ENCODE measurements around the gene RASAL2.
"Not testable (repeated sequence)": the region's sequence is repeated elsewhere in the genome, so short reads cannot be mapped to it uniquely, and the experiment has no call there.

RASAL2 gene

DNA sequence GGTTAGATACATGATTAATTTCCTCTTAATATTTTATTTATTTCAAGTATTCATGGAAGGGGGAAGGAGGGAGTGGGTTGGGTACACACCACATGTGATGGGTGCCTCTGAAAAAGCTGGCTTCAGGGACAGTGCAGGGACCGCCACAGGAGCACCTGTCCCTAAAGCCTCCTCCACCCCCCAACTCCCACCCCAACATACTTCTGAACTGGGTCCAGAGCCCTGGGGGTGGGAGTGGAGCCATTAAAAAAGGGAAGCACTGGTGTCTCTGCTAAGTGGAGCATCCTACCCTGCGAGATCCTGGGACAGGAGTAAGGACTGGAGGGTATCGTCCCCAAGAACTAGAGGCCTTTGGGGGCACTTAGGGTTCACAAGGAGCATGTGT, 408.4 kb downstream of the RASAL2 start:
- DNase-seq (ENCODE audit: low read depth in 1 of 2, low spot score in 1 of 2): no peak

- no peak for DNase-seq (ENCODE audit: low read depth in 1 of 2, low spot score in 1 of 2)
These were observed 409.0 kb downstream of the RASAL2 start for GRCh38 chr1:178502856-178503255.

GRCh38 chr1:178503316-178503715, 409.4 kb downstream of the RASAL2 start:
- DNase-seq (ENCODE audit: low read depth in 1 of 2, low spot score in 1 of 2): not testable (repeated sequence)

- DNase-seq (ENCODE audit: low read depth in 1 of 2, low spot score in 1 of 2): no peak
These were observed 409.9 kb downstream of the RASAL2 start for GRCh38 chr1:178503849-178504248.

GRCh38 chr1:178504286-178504685, 410.4 kb downstream of the RASAL2 start:
- DNase-seq (ENCODE audit: low read depth in 1 of 2, low spot score in 1 of 2): no peak

GRCh38 chr1:178506177-178506576, 412.3 kb downstream of the RASAL2 start:
- no peak for DNase-seq (ENCODE audit: low read depth in 1 of 2, low spot score in 1 of 2)

- DNase-seq (ENCODE audit: low read depth in 1 of 2, low spot score in 1 of 2): no peak
These were observed 412.8 kb downstream of the RASAL2 start for GRCh38 chr1:178506669-178507068.

- no peak for DNase-seq (ENCODE audit: low read depth in 1 of 2, low spot score in 1 of 2)
These were observed 415.6 kb downstream of the RASAL2 start for GRCh38 chr1:178509414-178510007.

DNA sequence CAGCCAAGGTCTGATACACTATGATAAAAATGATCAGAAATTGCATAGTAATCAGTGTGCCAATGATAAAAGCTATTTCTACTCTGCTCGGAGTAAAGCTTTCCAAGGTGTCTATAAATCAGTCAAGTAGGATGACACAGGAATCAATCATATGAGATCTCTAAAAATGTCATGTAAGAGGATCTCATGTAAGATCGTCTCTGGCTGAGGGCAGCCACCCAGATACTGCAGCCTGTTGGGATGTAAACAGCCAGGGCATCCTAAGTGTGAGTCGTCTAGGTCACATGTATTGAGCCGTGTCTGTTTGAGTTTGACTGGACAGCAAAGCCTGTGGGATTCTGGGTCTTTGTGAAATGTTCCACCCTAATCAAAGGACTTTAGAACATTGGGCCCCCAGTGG, 416.3 kb downstream of the RASAL2 start:
- no peak for DNase-seq (ENCODE audit: low read depth in 1 of 2, low spot score in 1 of 2)

DNA sequence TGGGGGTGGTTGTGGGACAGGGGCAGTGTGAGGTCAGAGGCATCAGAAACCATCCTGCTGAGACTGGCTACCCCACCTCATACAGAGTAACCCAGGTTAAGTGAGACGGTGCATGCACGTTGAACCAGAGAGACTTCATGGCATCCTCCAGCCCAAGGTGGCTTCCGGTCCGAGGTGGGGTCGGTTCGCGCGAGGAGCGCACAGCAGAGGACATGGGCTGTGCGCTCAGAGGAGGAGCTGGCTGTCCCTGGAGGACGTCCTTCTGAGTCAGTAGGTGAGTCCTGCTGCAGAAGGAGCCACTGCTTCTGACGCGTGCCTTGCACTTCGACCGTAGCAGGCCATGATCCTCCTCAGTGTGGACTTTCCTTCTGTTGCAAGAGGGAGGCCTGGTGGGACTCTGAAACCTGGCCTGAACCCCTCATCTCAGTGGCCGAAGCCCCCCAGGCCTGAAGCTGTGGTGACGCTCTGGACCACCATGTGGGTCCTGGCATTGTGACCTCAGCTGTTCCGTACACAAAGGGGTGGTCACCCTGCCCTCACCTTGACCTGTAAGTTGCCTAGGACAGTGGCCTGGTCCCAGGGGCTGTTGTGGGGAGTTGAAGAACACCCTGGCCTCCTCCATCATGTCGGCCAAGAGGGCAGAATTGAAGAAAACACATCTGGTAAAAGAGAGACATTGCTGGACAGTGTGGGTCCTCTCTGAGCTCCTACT, 418.8 kb downstream of the RASAL2 start, which contains the start of gene TEX35:
Gene TEX35, plus strand, starts transcription at position 544 of the 712 bp plus-strand sequence. Its CDS starts 80 bp downstream, at position 624.
- DNase-seq (ENCODE audit: low read depth in 1 of 2, low spot score in 1 of 2): no peak

GRCh38 chr1:178513278-178513983, 419.5 kb downstream of the RASAL2 start:
- DNase-seq (ENCODE audit: low read depth in 1 of 2, low spot score in 1 of 2): no peak

GRCh38 chr1:178516110-178516509, 422.2 kb downstream of the RASAL2 start:
- DNase-seq (ENCODE audit: low read depth in 1 of 2, low spot score in 1 of 2): no peak

GRCh38 chr1:178518894-178519293, 425.0 kb downstream of the RASAL2 start:
- DNase-seq (ENCODE audit: low read depth in 1 of 2, low spot score in 1 of 2): no peak

- DNase-seq (ENCODE audit: low read depth in 1 of 2, low spot score in 1 of 2): no peak
These were observed 426.9 kb downstream of the RASAL2 start for GRCh38 chr1:178520803-178521202.

DNA sequence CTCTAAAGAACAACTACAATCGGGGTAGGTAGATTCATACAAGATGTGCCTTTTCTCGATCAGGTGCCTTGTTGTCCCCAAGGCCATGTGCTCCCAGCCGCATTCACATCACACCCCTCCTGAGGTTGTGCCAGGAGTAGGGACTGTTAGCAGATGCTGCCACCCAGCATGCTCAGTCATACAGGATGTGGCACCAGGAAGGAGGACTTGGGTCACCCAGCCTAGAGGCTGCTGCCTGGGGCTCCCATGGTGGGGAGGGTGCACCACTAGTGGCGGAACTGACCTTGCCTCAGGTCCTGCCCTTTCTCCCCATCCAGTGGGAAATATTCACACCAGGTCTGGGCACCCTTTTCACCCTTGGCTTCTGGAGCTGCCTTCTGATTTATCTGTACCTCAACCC, 427.3 kb downstream of the RASAL2 start:
- no peak for DNase-seq (ENCODE audit: low read depth in 1 of 2, low spot score in 1 of 2)

DNA sequence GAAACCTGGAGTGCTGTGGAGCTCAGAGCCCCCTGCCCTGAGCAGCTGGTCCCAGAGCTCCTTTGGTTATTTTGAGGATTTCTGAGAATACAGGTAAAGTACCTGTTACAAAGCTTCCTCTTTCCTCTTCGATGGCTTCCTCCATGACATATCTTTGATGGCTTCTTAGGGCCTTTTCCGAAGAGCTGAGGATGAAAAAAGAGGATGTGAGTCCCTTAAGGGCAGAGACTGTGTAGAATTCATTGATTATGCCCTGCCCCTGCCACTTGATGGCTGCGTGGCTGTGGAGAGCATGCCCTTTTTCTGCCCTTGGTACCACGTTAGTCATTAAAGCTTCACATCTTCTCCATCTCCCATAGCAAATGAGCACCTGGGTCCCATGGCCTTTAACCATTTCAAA, 433.2 kb downstream of the RASAL2 start:
- no peak for DNase-seq (ENCODE audit: low read depth in 1 of 2, low spot score in 1 of 2)

- DNase-seq (ENCODE audit: low read depth in 1 of 2, low spot score in 1 of 2): no peak
These were observed 434.5 kb downstream of the RASAL2 start for GRCh38 chr1:178528228-178528952.

DNA sequence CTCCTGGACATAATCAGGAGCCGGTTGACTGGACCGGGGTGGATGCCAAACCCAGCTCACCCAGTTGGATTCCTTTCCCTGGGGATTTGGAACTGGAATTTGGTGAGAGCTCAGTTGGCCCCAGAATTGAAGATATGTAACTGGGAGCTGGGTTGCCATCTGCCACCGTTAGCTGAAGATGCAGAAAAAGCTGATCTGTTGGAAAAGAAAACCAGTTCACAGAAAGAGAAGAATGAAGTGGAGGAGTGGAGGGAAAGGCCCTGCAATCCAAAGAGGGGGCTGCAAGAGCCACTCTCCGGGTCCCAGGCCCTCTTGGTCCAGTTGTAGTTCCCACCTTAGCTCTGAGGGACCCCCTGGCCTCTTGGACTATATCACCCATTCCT, 435.0 kb downstream of the RASAL2 start:
- DNase-seq (ENCODE audit: low read depth in 1 of 2, low spot score in 1 of 2): no peak

DNA sequence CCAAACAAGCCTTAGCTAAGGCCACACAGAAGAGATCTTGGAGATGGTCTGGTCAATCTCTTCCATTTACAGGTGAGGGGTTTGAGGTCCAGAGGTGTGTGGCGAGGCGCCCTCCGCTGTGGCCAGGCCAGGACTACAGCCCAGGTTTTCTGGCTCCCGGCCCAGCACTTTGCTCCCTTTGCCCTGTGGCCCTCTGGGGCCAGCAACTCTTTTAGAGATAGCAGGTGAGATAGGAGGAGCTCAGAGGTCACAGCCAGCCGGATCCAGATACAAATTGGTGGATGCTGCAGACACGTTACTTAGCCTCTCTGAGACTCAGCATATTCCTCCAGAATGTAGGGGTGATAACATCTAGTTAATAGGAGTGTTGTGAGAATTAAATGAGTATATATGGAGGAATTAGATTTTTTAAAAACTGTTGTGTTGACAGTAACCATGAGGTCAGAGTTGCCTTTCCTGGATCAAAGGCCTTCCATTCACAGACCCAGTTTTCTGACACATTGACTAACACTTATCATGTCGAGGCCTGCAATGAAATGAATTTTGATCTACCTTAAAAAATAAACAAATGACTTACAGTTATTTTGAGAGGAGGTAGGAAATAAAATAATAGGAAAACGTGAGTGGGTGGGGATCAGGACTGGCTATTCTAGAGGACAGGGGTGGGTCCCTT, 435.6 kb downstream of the RASAL2 start:
- DNase-seq (ENCODE audit: low read depth in 1 of 2, low spot score in 1 of 2): no peak

DNA sequence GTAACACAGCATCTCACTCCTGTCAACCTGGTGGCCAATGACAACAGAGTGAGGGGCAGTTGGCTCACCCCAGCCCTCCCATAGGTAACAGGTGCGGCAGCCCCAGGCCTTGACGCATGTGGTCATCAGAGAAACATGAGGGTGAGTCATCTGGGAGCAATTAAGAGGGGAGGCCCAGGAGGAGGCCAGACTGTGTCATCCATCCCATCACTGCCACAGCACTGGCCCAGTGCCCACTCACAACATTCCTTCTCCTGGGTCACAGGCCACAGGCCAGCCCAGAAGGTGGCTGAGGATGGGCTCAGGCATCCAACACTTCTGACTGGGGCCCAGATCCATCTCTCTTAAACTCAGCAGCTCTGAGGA, 436.1 kb downstream of the RASAL2 start:
- no peak for DNase-seq (ENCODE audit: low read depth in 1 of 2, low spot score in 1 of 2)

GRCh38 chr1:178530502-178530901, 436.6 kb downstream of the RASAL2 start:
- no peak for DNase-seq (ENCODE audit: low read depth in 1 of 2, low spot score in 1 of 2)
